K562 (cell line): ENCODE results near the gene ARHGAP12. TPM values are rescaled to one million over a fixed set of nuclear protein-coding genes. Genes with fewer than 3 reads are reported as not detected.

Experiments
- ATAC-seq: fragments of 200-7000 bp; cut with Tn5 transposase; 3 replicates; pipeline ENCODE4 v1.9.1; 2020; ENCODE audit warnings: moderate library complexity
- BruUV-seq: library from RNA; stranded (reverse); fragments of 400-500 nt; replicated peaks from 2 replicates; lab custom pipeline; 2021; lab: Mats Ljungman, UMichigan
- CTCF ChIA-PET: fragments of 300-600 bp; formaldehyde crosslinking; extraction: SDS; loops from one replicate; lab custom pipeline; 2021; ENCODE audit warnings: low intra/inter-chr PET ratio; lab: Yijun Ruan, JAX
- POLR2A ChIA-PET: fragments of 300-600, 350-650 bp; sonication (Branson Sonifier 250); formaldehyde crosslinking; extraction: SDS; loops from one replicate; lab custom pipeline; 2021; ENCODE audit warnings: antibody characterized with exemption, inconsistent platforms; lab: Yijun Ruan, JAX
- DNase-seq, 4 experiments: peaks; one replicate each; pipeline versions ENCODE4 v3.0.0 to v3.0.0-alpha.2; 2011 to 2018; ENCODE audit warnings: low spot score in 3 of 4, mixed read lengths in 3 of 4; ENCODE audit errors: extremely low read depth in 1 of 4
- FAIRE-seq: peaks from 2 replicates; lab custom pipeline; 2011; peaks lifted over from hg19 to GRCh38; lab: Jason Lieb, UNC
- H2AFZ ChIP-seq: 2 replicates; pipeline ENCODE4 v1.6.0; 2011; ENCODE audit warnings: low read depth, low read length, control low read depth, inconsistent platforms
- H3K27ac ChIP-seq: fragments of 200-600 bp; 3 replicates; pipeline ENCODE4 v1.8.0; 2011; ENCODE audit warnings: low read depth, mild to moderate bottlenecking, control low read depth, inconsistent platforms, low read length, moderate library complexity, mixed read lengths; ENCODE audit errors: extremely low read depth
- H3K27me3 ChIP-seq, 2 experiments: fragments of 300-600 bp in 1 of 2; 2 replicates in 1 of 2; 3 replicates in 1 of 2; pipeline versions ENCODE4 v1.6.0 to v1.8.0; 2011; ENCODE audit warnings: inconsistent platforms in 2 of 2, low read length in 2 of 2, mild to moderate bottlenecking in 1 of 2, mixed read lengths in 1 of 2, moderate library complexity in 1 of 2; ENCODE audit not compliant: control insufficient read depth in 2 of 2, insufficient read depth in 2 of 2
- H3K36me3 ChIP-seq: fragments of 300-600 bp; 3 replicates; pipeline ENCODE4 v1.8.0; 2011; ENCODE audit warnings: mild to moderate bottlenecking, low read length, inconsistent platforms; ENCODE audit not compliant: control insufficient read depth, insufficient read depth
- H3K4me1 ChIP-seq, 2 experiments: fragments of 200-600 bp in 1 of 2; replicated peaks in 1 of 2; 2 replicates in 1 of 2; 3 replicates in 1 of 2; pipeline versions ENCODE4 v1.5.1 to v1.8.0; 2011; ENCODE audit warnings: inconsistent platforms in 2 of 2, low read length in 2 of 2, mild to moderate bottlenecking in 1 of 2, mixed read lengths in 1 of 2, moderate library complexity in 1 of 2; ENCODE audit not compliant: control insufficient read depth in 2 of 2, insufficient read depth in 2 of 2
- H3K4me2 ChIP-seq: 2 replicates; pipeline ENCODE4 v1.6.1; 2011; ENCODE audit warnings: low read length, control low read depth, inconsistent platforms, mixed read lengths; ENCODE audit not compliant: insufficient read depth
- H3K4me3 ChIP-seq: fragments of 200-600 bp; sonication (generic), shearing (Covaris generic); 2 replicates; pipeline ENCODE4 v1.5.1; 2016; ENCODE audit warnings: control low read depth, inconsistent platforms
- H3K79me2 ChIP-seq: fragments of 200-600 bp; 3 replicates; pipeline ENCODE4 v1.8.0; 2011; ENCODE audit warnings: low read length, inconsistent platforms; ENCODE audit not compliant: control insufficient read depth, insufficient read depth
- H3K9ac ChIP-seq, 2 experiments: 2 replicates each; pipeline versions ENCODE4 v1.6.0 to v1.6.1; 2011; ENCODE audit warnings: low read depth in 2 of 2, low read length in 2 of 2, control low read depth in 1 of 2, inconsistent platforms in 1 of 2, mild to moderate bottlenecking in 1 of 2, mixed read lengths in 1 of 2; ENCODE audit not compliant: insufficient read depth in 1 of 2
- H3K9me1 ChIP-seq: one replicate; pipeline ENCODE4 v1.6.0; 2011; ENCODE audit warnings: inconsistent platforms, mild to moderate bottlenecking, low read length, moderate library complexity; ENCODE audit not compliant: control insufficient read depth, insufficient read depth
- H3K9me3 ChIP-seq: replicated peaks from 2 replicates; pipeline ENCODE4 v1.5.1; 2011; ENCODE audit warnings: low read depth, low read length, inconsistent platforms; ENCODE audit not compliant: control insufficient read depth, insufficient read depth
- H4K20me1 ChIP-seq: replicated peaks from 2 replicates; pipeline ENCODE4 v1.6.1; 2011; ENCODE audit warnings: low read length, inconsistent platforms, mixed read lengths; ENCODE audit not compliant: control insufficient read depth, insufficient read depth
- BRF2 ChIP-seq: IDR thresholded peaks from 3 replicates; pipeline ENCODE4 v1.6.1; 2011; ENCODE audit warnings: borderline replicate concordance, mild to moderate bottlenecking; ENCODE audit not compliant: insufficient read length, insufficient read depth
- CXXC5 ChIP-seq: fragments of 250-450 bp; sonication (Bioruptor Pico); IDR thresholded peaks from 2 replicates; pipeline ENCODE4 v1.8.0; 2022; ENCODE audit warnings: inconsistent platforms, mild to moderate bottlenecking, moderate library complexity
- E4F1 ChIP-seq: fragments of 250-450 bp; sonication (Bioruptor Pico); IDR thresholded peaks from 2 replicates; pipeline ENCODE4 v1.5.0; 2021; ENCODE audit warnings: mild to moderate bottlenecking, borderline replicate concordance
- FOXK2 ChIP-seq, 2 experiments: fragments of 450-650 bp; IDR thresholded peaks in 1 of 2; conservative IDR thresholded peaks in 1 of 2; 2 replicates each; pipeline ENCODE4 v1.6.1; 2016; ENCODE audit warnings: low read depth in 2 of 2, mild to moderate bottlenecking in 1 of 2
- GABPB2 ChIP-seq: fragments of 250-450 bp; sonication (Bioruptor Pico); conservative IDR thresholded peaks from 2 replicates; pipeline ENCODE4 v1.5.1; 2021; ENCODE audit warnings: mild to moderate bottlenecking
- HIVEP1 ChIP-seq: fragments of 250-450 bp; sonication (Bioruptor Pico); IDR thresholded peaks from 2 replicates; pipeline ENCODE4 v1.4.0; 2020; ENCODE audit warnings: mild to moderate bottlenecking
- IFI16 ChIP-seq: fragments of 250-450 bp; sonication (Bioruptor Pico); IDR thresholded peaks from 2 replicates; pipeline ENCODE4 v2.1.2; 2022; ENCODE audit warnings: mild to moderate bottlenecking, inconsistent platforms
- NR3C1 ChIP-seq: sonication (generic); formaldehyde crosslinking; IDR thresholded peaks from 2 replicates; pipeline ENCODE4 v1.8.1; 2022; ENCODE audit warnings: missing genetic modification reagents
- RBM22 ChIP-seq: fragments of 200-400 bp; formaldehyde crosslinking; IDR thresholded peaks from 2 replicates; pipeline ENCODE4 v1.6.1; 2018; ENCODE audit warnings: low read length, low read depth; ENCODE audit not compliant: poor library complexity, severe bottlenecking
- SAFB ChIP-seq: fragments of 200-400 bp; formaldehyde crosslinking; IDR thresholded peaks from 2 replicates; pipeline ENCODE4 v1.6.1; 2017; ENCODE audit warnings: low read depth, low read length, borderline replicate concordance
- SMARCC2 ChIP-seq: fragments of 450-650 bp; IDR thresholded peaks from 2 replicates; pipeline ENCODE4 v1.6.1; 2017; ENCODE audit warnings: antibody characterized with exemption, moderate library complexity, mild to moderate bottlenecking, low read depth
- SREBF1 ChIP-seq: fragments of 150-350 bp; IDR thresholded peaks from 2 replicates; pipeline ENCODE4 v1.6.1; 2014; ENCODE audit warnings: antibody characterized with exemption, low read depth, low read length, borderline replicate concordance
- VEZF1 ChIP-seq: fragments of 200-800 bp; sonication (Bioruptor generic); IDR thresholded peaks from 2 replicates; pipeline ENCODE4 v1.6.1; 2017; ENCODE audit warnings: missing genetic modification characterization, missing compliant biosample characterization
- ZNF217 ChIP-seq: sonication (generic); formaldehyde crosslinking; IDR thresholded peaks from 2 replicates; pipeline ENCODE4 v1.8.0; 2022; ENCODE audit warnings: mild to moderate bottlenecking, missing genetic modification reagents
- ZNF561 ChIP-seq: fragments of 450-650 bp; formaldehyde crosslinking; conservative IDR thresholded peaks from 2 replicates; pipeline ENCODE4 v1.4.0; 2020; ENCODE audit warnings: mild to moderate bottlenecking, moderate library complexity
- whole genome bisulfite sequencing: fragments of 100-300 bp; shearing (Covaris generic); methylation state at CpG from one replicate; pipeline ENCODE4 v1.1.6; 2016; ENCODE audit warnings: low coverage, mixed read lengths; ENCODE audit not compliant: insufficient coverage; ENCODE audit errors: missing lambda C conversion rate; 5-methylcytosine and 5-hydroxymethylcytosine counted together
- in situ Hi-C: fragments of 300-500 bp; cut with MboI; formaldehyde crosslinking; loops from 4 replicates; pipeline ENCODE4 v1.15.0; 2018; ENCODE audit warnings: inconsistent platforms, mixed read lengths
- intact Hi-C: fragments of 100-400 bp; cut with micrococcal nuclease; formaldehyde crosslinking; loops from 2 replicates; pipeline ENCODE4 v1.14.2; 2022
- polyA plus RNA-seq, 8 experiments: library from polyadenylated mRNA; depleted of rRNA in 4 of 8; stranded (reverse) in 5 of 8; unstranded in 3 of 8; fragments of >200 nt; fragmentation: Nextera tagmentation in 2 of 8; fragmentation: Illumina TruSeq in 1 of 8; extraction: Ambion mirVana in 2 of 8; extraction: Trizol in 1 of 8; gene quantifications; 2 replicates each; pipeline versions ENCODE4 v1.2.1 to v1.2.3, GENCODE V29; 2011 to 2014; ENCODE audit warnings: inconsistent platforms in 1 of 8, missing spikeins in 1 of 8
- total RNA-seq, 7 experiments: library from RNA; depleted of rRNA in 6 of 7; stranded (reverse); fragments of >200 nt in 6 of 7; fragmentation: Illumina TruSeq in 2 of 7; extraction: Trizol in 2 of 7; gene quantifications; 2 replicates each; pipeline versions ENCODE4 v1.2.1 to v1.2.3, GENCODE V29; 2011 to 2021; ENCODE audit warnings: low replicate concordance in 1 of 7
- TF ChIP-seq, protein P1 (sequence below): sonication (generic); formaldehyde crosslinking; IDR thresholded peaks from 2 replicates; pipeline ENCODE4 v1.8.0; 2022; ENCODE audit warnings: mild to moderate bottlenecking, missing genetic modification reagents

ARHGAP12 gene
- total and polyA plus RNA-seq, 9 of the 15 experiments (the other 6 are each of a cell fraction or from before 2014, with no cell fraction given): 4.4 to 18.7 (median 10.1) TPM

- ATAC-seq (no peak), FAIRE-seq (no peak), DNase-seq (no peak)
- in situ Hi-C loops: no loop called here
- POLR2A ChIA-PET: no interaction called here
- Histone ChIP-seq H3K9ac (no peak overlapping the region), H3K79me2 (no peaks in the 10 kb centered on the region), H3K4me3 (no peak overlapping the region), H3K4me2 (no peak overlapping the region), H3K36me3 (0 out of 3 replicates have a peak, but pooled peaks cover 4% of the 10 kb centered on the region), H3K27ac (no peak overlapping the region), H3K4me1 (no peaks in the 10 kb centered on the region), H3K9me3 (no peaks in the 10 kb centered on the region), H3K9me1 (no peaks in the 10 kb centered on the region), H2AFZ (no peak overlapping the region), H3K27me3 (no peaks in the 10 kb centered on the region), H4K20me1 (no peaks in the 10 kb centered on the region)
- intact Hi-C loops: loop anchor here (5.0 kb wide), 1 partner anchor 374 kb away; no protein-coding TSS in a partner anchor
- CTCF ChIA-PET: interaction anchor here (1.1 kb wide), 1 partner anchor 370 kb away, joined by 4 read pairs; no protein-coding TSS in a partner anchor
- 92% methylated on average over 1 of the region's 1 CpG for WGBS
- no TSS peak for BruUV-seq
- TF ChIP-seq FOXK2 (conservative IDR thresholded peaks at IDR 0.05 in 1 of 2, IDR thresholded peaks at IDR 0.05 in 1 of 2; ENCODE audit: low read depth in 2 of 2) (no peak), SMARCC2 (no peak), ZNF217 (CRISPR knock-in tag) (no peak), SAFB (no peak), RBM22 (no peak), IFI16 (CRISPR knock-in tag) (no peak), BRF2 (no peak), VEZF1 (CRISPR knock-in tag) (no peak), HIVEP1 (no peak), NR3C1 (CRISPR knock-in tag) (no peak), GABPB2 (CRISPR knock-in tag) (no peak), SREBF1 (no peak), ZNF561 (CRISPR knock-in tag) (no peak), CXXC5 (CRISPR knock-in tag) (no peak), E4F1 (CRISPR knock-in tag) (no peak)
- TF ChIP-seq, protein P1, sequence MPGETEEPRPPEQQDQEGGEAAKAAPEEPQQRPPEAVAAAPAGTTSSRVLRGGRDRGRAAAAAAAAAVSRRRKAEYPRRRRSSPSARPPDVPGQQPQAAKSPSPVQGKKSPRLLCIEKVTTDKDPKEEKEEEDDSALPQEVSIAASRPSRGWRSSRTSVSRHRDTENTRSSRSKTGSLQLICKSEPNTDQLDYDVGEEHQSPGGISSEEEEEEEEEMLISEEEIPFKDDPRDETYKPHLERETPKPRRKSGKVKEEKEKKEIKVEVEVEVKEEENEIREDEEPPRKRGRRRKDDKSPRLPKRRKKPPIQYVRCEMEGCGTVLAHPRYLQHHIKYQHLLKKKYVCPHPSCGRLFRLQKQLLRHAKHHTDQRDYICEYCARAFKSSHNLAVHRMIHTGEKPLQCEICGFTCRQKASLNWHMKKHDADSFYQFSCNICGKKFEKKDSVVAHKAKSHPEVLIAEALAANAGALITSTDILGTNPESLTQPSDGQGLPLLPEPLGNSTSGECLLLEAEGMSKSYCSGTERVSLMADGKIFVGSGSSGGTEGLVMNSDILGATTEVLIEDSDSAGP (CRISPR knock-in tag): no peak
These were observed 90.6 kb downstream of the ARHGAP12 start for GRCh38 chr10:31838065-31838464.
